ENCODE data around the gene CCDC18.

CCDC18 gene

GRCh38 chr1:93180723-93181613, at the start of gene CCDC18:
Gene CCDC18, plus strand, starts transcription at chr1:93180724. Its CDS starts 2,638 bp downstream, at chr1:93183362.
- H3K9me3 Mint-ChIP-seq = no peaks in the 10 kb centered on the region
- H3K4me1 Mint-ChIP-seq = peaks cover 20 to 58% of the 10 kb centered on the region in 2 donors
- ATAC-seq (replicated peaks) (peak; percentile 41), DNase-seq (no peak)
- H3K4me3 Mint-ChIP-seq = peak within 1 kb of the TSS; percentile 97
- peak within 1 kb of the TSS; percentile 99 for H3K27ac Mint-ChIP-seq
- H3K27me3 Mint-ChIP-seq = no peaks in the 10 kb centered on the region
- H3K36me3 Mint-ChIP-seq = peaks cover 14 to 23% of the 10 kb centered on the region in 2 donors

GRCh38 chr1:93132638-93133037, 47.9 kb upstream of the CCDC18 start:
- Mint-ChIP-seq H3K9me3 (no peaks in the 10 kb centered on the region), H3K27ac (no peak overlapping the region), H3K4me3 (no peak overlapping the region), H3K4me1 (no peaks in the 10 kb centered on the region), H3K27me3 (no peaks in the 10 kb centered on the region), H3K36me3 (peaks cover 8% of the 10 kb centered on the region in 2 donors)
- no peak for ATAC-seq (replicated peaks)
- no peak for DNase-seq

GRCh38 chr1:93136445-93136844, 44.1 kb upstream of the CCDC18 start:
- ATAC-seq (replicated peaks) (no peak), DNase-seq (no peak)
- no peaks in the 10 kb centered on the region for H3K27me3 Mint-ChIP-seq
- H3K27ac Mint-ChIP-seq = no peak overlapping the region
- H3K36me3 Mint-ChIP-seq = peaks cover 17 to 18% of the 10 kb centered on the region in 2 donors
- no peak overlapping the region for H3K4me3 Mint-ChIP-seq
- H3K9me3 Mint-ChIP-seq = no peaks in the 10 kb centered on the region
- no peaks in the 10 kb centered on the region for H3K4me1 Mint-ChIP-seq

- Mint-ChIP-seq H3K36me3 (peaks cover 17 to 18% of the 10 kb centered on the region in 2 donors), H3K4me3 (no peak overlapping the region), H3K9me3 (no peaks in the 10 kb centered on the region), H3K27me3 (no peaks in the 10 kb centered on the region), H3K4me1 (no peaks in the 10 kb centered on the region), H3K27ac (no peak overlapping the region)
- ATAC-seq (replicated peaks) = no peak
- no peak for DNase-seq
These were observed 42.8 kb upstream of the CCDC18 start for GRCh38 chr1:93137604-93138292.

- Mint-ChIP-seq H3K27me3 (no peaks in the 10 kb centered on the region), H3K27ac (no peak overlapping the region), H3K4me1 (no peaks in the 10 kb centered on the region), H3K9me3 (no peaks in the 10 kb centered on the region), H3K36me3 (peaks cover 17 to 18% of the 10 kb centered on the region in 2 donors), H3K4me3 (no peak overlapping the region)
- ATAC-seq (replicated peaks) = no peak
- no peak for DNase-seq
These were observed 40.4 kb upstream of the CCDC18 start for GRCh38 chr1:93140106-93140505.

GRCh38 chr1:93142161-93142560, 38.4 kb upstream of the CCDC18 start:
- DNase-seq (no peak), ATAC-seq (replicated peaks) (no peak)
- H3K27me3 Mint-ChIP-seq = no peaks in the 10 kb centered on the region
- H3K27ac Mint-ChIP-seq = no peak overlapping the region
- no peak overlapping the region for H3K4me3 Mint-ChIP-seq
- H3K9me3 Mint-ChIP-seq = no peaks in the 10 kb centered on the region
- H3K36me3 Mint-ChIP-seq = peaks cover 11 to 18% of the 10 kb centered on the region in 2 donors
- peaks cover 0 to 4% of the 10 kb centered on the region in 2 donors for H3K4me1 Mint-ChIP-seq

GRCh38 chr1:93143136-93143535, 37.4 kb upstream of the CCDC18 start:
- Mint-ChIP-seq H3K9me3 (no peaks in the 10 kb centered on the region), H3K27ac (no peak overlapping the region), H3K4me3 (no peak overlapping the region)

GRCh38 chr1:93143769-93144168, 36.8 kb upstream of the CCDC18 start:
- Mint-ChIP-seq H3K9me3 (no peaks in the 10 kb centered on the region), H3K4me1 (peaks cover 0 to 4% of the 10 kb centered on the region in 2 donors), H3K36me3 (peaks cover 11 to 28% of the 10 kb centered on the region in 2 donors), H3K27me3 (no peaks in the 10 kb centered on the region), H3K4me3 (no peak overlapping the region), H3K27ac (no peak overlapping the region)
- ATAC-seq (replicated peaks) (no peak), DNase-seq (no peak)

More at GRCh38 chr1:93143136-93143535, 37.4 kb upstream of the CCDC18 start:
- Mint-ChIP-seq H3K36me3 (peaks cover 13 to 27% of the 10 kb centered on the region in 2 donors), H3K4me1 (peaks cover 0 to 4% of the 10 kb centered on the region in 2 donors), H3K27me3 (no peaks in the 10 kb centered on the region)
- ATAC-seq (replicated peaks) (no peak), DNase-seq (no peak)

- DNase-seq = no peak
- Mint-ChIP-seq H3K9me3 (no peaks in the 10 kb centered on the region), H3K27me3 (no peaks in the 10 kb centered on the region), H3K27ac (peak overlapping the region; percentile 6), H3K4me3 (no peak overlapping the region), H3K4me1 (peaks cover 0 to 9% of the 10 kb centered on the region in 2 donors), H3K36me3 (peaks cover 17 to 46% of the 10 kb centered on the region in 2 donors)
- no peak for ATAC-seq (replicated peaks)
These were observed 32.5 kb upstream of the CCDC18 start for GRCh38 chr1:93148001-93148400.

GRCh38 chr1:93150729-93151128, 29.8 kb upstream of the CCDC18 start:
- Mint-ChIP-seq H3K9me3 (no peaks in the 10 kb centered on the region), H3K27me3 (no peaks in the 10 kb centered on the region), H3K27ac (peak overlapping the region; percentile 44), H3K36me3 (peaks cover 17 to 46% of the 10 kb centered on the region in 2 donors), H3K4me1 (peaks cover 0 to 9% of the 10 kb centered on the region in 2 donors), H3K4me3 (no peak overlapping the region)
- ATAC-seq (replicated peaks) (no peak), DNase-seq (no peak)

- no peaks in the 10 kb centered on the region for H3K9me3 Mint-ChIP-seq
- DNase-seq (no peak), ATAC-seq (replicated peaks) (no peak)
- H3K27ac Mint-ChIP-seq = no peak overlapping the region
- H3K4me1 Mint-ChIP-seq = peaks cover 2 to 5% of the 10 kb centered on the region in 2 donors
- peaks cover 21 to 50% of the 10 kb centered on the region in 2 donors for H3K36me3 Mint-ChIP-seq
- H3K4me3 Mint-ChIP-seq = no peak overlapping the region
- no peaks in the 10 kb centered on the region for H3K27me3 Mint-ChIP-seq
These were observed 29.1 kb upstream of the CCDC18 start for GRCh38 chr1:93151474-93151873.

GRCh38 chr1:93152835-93153234, 27.7 kb upstream of the CCDC18 start:
- Mint-ChIP-seq H3K36me3 (peaks cover 20 to 36% of the 10 kb centered on the region in 2 donors), H3K27me3 (no peaks in the 10 kb centered on the region), H3K4me1 (peaks cover 2 to 5% of the 10 kb centered on the region in 2 donors), H3K9me3 (no peaks in the 10 kb centered on the region), H3K27ac (no peak overlapping the region), H3K4me3 (no peak overlapping the region)
- DNase-seq (no peak), ATAC-seq (replicated peaks) (no peak)

GRCh38 chr1:93154898-93155297, 25.6 kb upstream of the CCDC18 start:
- no peak overlapping the region for H3K4me3 Mint-ChIP-seq
- H3K36me3 Mint-ChIP-seq = peaks cover 16 to 22% of the 10 kb centered on the region in 2 donors
- DNase-seq = no peak
- H3K27ac Mint-ChIP-seq = no peak overlapping the region
- no peaks in the 10 kb centered on the region for H3K27me3 Mint-ChIP-seq
- no peak for ATAC-seq (replicated peaks)
- H3K4me1 Mint-ChIP-seq = peaks cover 2 to 5% of the 10 kb centered on the region in 2 donors
- no peaks in the 10 kb centered on the region for H3K9me3 Mint-ChIP-seq

- peaks cover 13 to 20% of the 10 kb centered on the region in 2 donors for H3K36me3 Mint-ChIP-seq
- peaks cover 2 to 5% of the 10 kb centered on the region in 2 donors for H3K4me1 Mint-ChIP-seq
- H3K4me3 Mint-ChIP-seq = no peak overlapping the region
- no peak overlapping the region for H3K27ac Mint-ChIP-seq
- DNase-seq = no peak
- no peaks in the 10 kb centered on the region for H3K27me3 Mint-ChIP-seq
- no peaks in the 10 kb centered on the region for H3K9me3 Mint-ChIP-seq
- no peak for ATAC-seq (replicated peaks)
These were observed 25.2 kb upstream of the CCDC18 start for GRCh38 chr1:93155335-93155734.

All from stimulated activated naive B cell treated with anti-CD40 and anti-IgM and Interleukin-4, amounts not matched to agents 10 μg/mL and 1 μg/mL and 100 μg/mL, for 72 hours (primary cell).